ENCODE measurements around the gene POLA2.

POLA2 gene

GRCh38 chr11:65261591-65262380 lies at the start of gene POLA2:
TSS of gene POLA2 (plus strand) at chr11:65261962. CDS start at chr11:65262293, 331 bp downstream.
- TF ChIP-seq CTCF (IDR thresholded peaks at IDR 0.05; ENCODE audit: low read depth, low read length, missing control alignments), result no peak
- peak within 1 kb of the TSS; percentile 84 for H3K4me3 ChIP-seq (ENCODE audit: low read depth, low read length)
- DNase-seq (ENCODE audit: low read depth), result peak; percentile 82
- in situ Hi-C loops (cut with HindIII; ENCODE audit: low sequenced_read_pairs), result no loop called here

- no peak overlapping the region for H3K4me3 ChIP-seq (ENCODE audit: low read depth, low read length)
- no peak for TF ChIP-seq CTCF (IDR thresholded peaks at IDR 0.05; ENCODE audit: low read depth, low read length, missing control alignments)
- DNase-seq (ENCODE audit: low read depth), result no peak
- in situ Hi-C loops (cut with HindIII; ENCODE audit: low sequenced_read_pairs), result loop anchor here (5.0 kb wide), 2 partner anchors 40 to 65 kb away; no protein-coding TSS in a partner anchor
Measured at GRCh38 chr11:65212226-65212801, 49.4 kb upstream of the POLA2 start.

- in situ Hi-C loops (cut with HindIII; ENCODE audit: low sequenced_read_pairs), result loop anchor here (5.0 kb wide), 2 partner anchors 39 to 64 kb away; no protein-coding TSS in a partner anchor
- no peak overlapping the region for H3K4me3 ChIP-seq (ENCODE audit: low read depth, low read length)
- TF ChIP-seq CTCF (IDR thresholded peaks at IDR 0.05; ENCODE audit: low read depth, low read length, missing control alignments), result no peak
- no peak for DNase-seq (ENCODE audit: low read depth)
Measured at GRCh38 chr11:65213322-65214211, 48.2 kb upstream of the POLA2 start.

- no peak overlapping the region for H3K4me3 ChIP-seq (ENCODE audit: low read depth, low read length)
- in situ Hi-C loops (cut with HindIII; ENCODE audit: low sequenced_read_pairs), result loop anchor here (5.0 kb wide), 2 partner anchors 38 to 63 kb away; no protein-coding TSS in a partner anchor
- no peak for TF ChIP-seq CTCF (IDR thresholded peaks at IDR 0.05; ENCODE audit: low read depth, low read length, missing control alignments)
- DNase-seq (ENCODE audit: low read depth), result no peak
Measured at GRCh38 chr11:65214212-65214845, 47.4 kb upstream of the POLA2 start.

GRCh38 chr11:65215441-65216076 lies 46.2 kb upstream of the POLA2 start:
- in situ Hi-C loops (cut with HindIII; ENCODE audit: low sequenced_read_pairs), result no loop called here
- DNase-seq (ENCODE audit: low read depth), result no peak
- H3K4me3 ChIP-seq (ENCODE audit: low read depth, low read length), result no peak overlapping the region
- TF ChIP-seq CTCF (IDR thresholded peaks at IDR 0.05; ENCODE audit: low read depth, low read length, missing control alignments), result no peak

Data from astrocyte of the cerebellum (primary cell).